ENCODE data around the gene TYK2. TPM values are rescaled to one million over a fixed set of nuclear protein-coding genes. Genes with fewer than 3 reads are reported as not detected.
A peak's percentile ranks its signal among the peaks of the same experiment; 100 is the strongest.

Gene TYK2
- total and polyA plus RNA-seq, 9 of the 15 experiments (the other 6 are each of a cell fraction or from before 2014, with no cell fraction given) = 15.0 to 182 (median 85.9) TPM

DNA sequence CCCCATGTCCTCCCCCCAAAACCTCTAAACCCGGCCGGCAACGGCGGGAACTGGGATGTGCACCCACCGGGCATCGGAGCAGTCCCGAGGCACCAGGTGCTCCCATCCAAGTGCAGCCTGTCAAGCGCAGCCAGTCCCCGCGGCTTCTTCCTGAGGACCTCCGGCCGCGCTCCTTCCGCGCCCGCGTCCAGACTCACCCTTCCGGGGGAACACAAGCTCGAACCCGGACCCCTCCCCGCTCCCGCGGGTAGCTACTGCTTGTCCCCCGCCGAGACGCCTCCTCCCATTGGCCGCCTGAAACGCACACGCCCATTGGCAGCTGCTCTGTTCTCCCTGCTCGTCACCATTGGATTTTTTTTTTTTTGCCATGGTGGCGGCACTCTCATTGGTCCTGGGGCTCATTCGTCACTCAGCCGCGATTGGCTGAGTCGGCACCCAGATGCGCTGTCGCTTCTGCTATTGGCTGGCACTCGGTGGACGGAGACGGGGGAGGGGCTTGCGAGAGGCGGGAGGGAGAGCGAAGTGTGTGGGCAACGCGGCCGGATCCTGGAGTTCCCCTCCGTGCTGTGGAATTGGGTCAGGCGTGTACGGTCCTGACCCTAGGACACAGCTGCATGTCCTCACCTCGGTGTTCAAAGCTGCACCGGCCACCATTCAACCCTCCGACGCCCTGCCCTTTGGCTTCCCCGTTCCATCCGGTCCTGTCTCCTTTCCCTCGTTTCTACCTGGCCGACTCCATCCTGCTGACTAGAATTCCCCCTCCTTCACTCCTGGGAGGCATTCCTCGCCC lies at the start of gene TYK2 (continued):
- TF ChIP-seq, protein P1, sequence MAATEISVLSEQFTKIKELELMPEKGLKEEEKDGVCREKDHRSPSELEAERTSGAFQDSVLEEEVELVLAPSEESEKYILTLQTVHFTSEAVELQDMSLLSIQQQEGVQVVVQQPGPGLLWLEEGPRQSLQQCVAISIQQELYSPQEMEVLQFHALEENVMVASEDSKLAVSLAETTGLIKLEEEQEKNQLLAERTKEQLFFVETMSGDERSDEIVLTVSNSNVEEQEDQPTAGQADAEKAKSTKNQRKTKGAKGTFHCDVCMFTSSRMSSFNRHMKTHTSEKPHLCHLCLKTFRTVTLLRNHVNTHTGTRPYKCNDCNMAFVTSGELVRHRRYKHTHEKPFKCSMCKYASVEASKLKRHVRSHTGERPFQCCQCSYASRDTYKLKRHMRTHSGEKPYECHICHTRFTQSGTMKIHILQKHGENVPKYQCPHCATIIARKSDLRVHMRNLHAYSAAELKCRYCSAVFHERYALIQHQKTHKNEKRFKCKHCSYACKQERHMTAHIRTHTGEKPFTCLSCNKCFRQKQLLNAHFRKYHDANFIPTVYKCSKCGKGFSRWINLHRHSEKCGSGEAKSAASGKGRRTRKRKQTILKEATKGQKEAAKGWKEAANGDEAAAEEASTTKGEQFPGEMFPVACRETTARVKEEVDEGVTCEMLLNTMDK (IDR thresholded peaks at IDR 0.05; ENCODE audit: borderline replicate concordance, insufficient read depth, low read depth, low read length, poor library complexity, severe bottlenecking) = no peak
- TF ChIP-seq EP400 (IDR thresholded peaks at IDR 0.05) = peak; percentile 89
- TF ChIP-seq ELF4 (CRISPR knock-in tag; IDR thresholded peaks at IDR 0.05) = 0 out of 2 replicates have a peak, but pooled peaks have one; percentile 11
- TF ChIP-seq, protein P2, sequence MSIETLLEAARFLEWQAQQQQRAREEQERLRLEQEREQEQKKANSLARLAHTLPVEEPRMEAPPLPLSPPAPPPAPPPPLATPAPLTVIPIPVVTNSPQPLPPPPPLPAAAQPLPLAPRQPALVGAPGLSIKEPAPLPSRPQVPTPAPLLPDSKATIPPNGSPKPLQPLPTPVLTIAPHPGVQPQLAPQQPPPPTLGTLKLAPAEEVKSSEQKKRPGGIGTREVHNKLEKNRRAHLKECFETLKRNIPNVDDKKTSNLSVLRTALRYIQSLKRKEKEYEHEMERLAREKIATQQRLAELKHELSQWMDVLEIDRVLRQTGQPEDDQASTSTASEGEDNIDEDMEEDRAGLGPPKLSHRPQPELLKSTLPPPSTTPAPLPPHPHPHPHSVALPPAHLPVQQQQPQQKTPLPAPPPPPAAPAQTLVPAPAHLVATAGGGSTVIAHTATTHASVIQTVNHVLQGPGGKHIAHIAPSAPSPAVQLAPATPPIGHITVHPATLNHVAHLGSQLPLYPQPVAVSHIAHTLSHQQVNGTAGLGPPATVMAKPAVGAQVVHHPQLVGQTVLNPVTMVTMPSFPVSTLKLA (conservative IDR thresholded peaks at IDR 0.05) = peak; percentile 60 to 83
- TF ChIP-seq, protein P3, sequence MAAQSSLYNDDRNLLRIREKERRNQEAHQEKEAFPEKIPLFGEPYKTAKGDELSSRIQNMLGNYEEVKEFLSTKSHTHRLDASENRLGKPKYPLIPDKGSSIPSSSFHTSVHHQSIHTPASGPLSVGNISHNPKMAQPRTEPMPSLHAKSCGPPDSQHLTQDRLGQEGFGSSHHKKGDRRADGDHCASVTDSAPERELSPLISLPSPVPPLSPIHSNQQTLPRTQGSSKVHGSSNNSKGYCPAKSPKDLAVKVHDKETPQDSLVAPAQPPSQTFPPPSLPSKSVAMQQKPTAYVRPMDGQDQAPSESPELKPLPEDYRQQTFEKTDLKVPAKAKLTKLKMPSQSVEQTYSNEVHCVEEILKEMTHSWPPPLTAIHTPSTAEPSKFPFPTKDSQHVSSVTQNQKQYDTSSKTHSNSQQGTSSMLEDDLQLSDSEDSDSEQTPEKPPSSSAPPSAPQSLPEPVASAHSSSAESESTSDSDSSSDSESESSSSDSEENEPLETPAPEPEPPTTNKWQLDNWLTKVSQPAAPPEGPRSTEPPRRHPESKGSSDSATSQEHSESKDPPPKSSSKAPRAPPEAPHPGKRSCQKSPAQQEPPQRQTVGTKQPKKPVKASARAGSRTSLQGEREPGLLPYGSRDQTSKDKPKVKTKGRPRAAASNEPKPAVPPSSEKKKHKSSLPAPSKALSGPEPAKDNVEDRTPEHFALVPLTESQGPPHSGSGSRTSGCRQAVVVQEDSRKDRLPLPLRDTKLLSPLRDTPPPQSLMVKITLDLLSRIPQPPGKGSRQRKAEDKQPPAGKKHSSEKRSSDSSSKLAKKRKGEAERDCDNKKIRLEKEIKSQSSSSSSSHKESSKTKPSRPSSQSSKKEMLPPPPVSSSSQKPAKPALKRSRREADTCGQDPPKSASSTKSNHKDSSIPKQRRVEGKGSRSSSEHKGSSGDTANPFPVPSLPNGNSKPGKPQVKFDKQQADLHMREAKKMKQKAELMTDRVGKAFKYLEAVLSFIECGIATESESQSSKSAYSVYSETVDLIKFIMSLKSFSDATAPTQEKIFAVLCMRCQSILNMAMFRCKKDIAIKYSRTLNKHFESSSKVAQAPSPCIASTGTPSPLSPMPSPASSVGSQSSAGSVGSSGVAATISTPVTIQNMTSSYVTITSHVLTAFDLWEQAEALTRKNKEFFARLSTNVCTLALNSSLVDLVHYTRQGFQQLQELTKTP (IDR thresholded peaks at IDR 0.05; ENCODE audit: low read depth in 1 of 2, partially characterized antibody in 2 of 2) = peak in 1 of 2 experiments; percentile 27
- TF ChIP-seq, protein P4, sequence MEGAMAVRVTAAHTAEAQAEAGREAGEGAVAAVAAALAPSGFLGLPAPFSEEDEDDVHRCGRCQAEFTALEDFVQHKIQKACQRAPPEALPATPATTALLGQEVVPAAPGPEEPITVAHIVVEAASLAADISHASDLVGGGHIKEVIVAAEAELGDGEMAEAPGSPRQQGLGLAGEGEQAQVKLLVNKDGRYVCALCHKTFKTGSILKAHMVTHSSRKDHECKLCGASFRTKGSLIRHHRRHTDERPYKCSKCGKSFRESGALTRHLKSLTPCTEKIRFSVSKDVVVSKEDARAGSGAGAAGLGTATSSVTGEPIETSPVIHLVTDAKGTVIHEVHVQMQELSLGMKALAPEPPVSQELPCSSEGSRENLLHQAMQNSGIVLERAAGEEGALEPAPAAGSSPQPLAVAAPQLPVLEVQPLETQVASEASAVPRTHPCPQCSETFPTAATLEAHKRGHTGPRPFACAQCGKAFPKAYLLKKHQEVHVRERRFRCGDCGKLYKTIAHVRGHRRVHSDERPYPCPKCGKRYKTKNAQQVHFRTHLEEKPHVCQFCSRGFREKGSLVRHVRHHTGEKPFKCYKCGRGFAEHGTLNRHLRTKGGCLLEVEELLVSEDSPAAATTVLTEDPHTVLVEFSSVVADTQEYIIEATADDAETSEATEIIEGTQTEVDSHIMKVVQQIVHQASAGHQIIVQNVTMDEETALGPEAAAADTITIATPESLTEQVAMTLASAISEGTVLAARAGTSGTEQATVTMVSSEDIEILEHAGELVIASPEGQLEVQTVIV (CRISPR knock-in tag; IDR thresholded peaks at IDR 0.05; ENCODE audit: borderline replicate concordance) = no peak
- TF ChIP-seq, protein P5, sequence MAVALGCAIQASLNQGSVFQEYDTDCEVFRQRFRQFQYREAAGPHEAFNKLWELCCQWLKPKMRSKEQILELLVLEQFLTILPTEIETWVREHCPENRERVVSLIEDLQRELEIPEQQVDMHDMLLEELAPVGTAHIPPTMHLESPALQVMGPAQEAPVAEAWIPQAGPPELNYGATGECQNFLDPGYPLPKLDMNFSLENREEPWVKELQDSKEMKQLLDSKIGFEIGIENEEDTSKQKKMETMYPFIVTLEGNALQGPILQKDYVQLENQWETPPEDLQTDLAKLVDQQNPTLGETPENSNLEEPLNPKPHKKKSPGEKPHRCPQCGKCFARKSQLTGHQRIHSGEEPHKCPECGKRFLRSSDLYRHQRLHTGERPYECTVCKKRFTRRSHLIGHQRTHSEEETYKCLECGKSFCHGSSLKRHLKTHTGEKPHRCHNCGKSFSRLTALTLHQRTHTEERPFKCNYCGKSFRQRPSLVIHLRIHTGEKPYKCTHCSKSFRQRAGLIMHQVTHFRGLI (CRISPR knock-in tag; IDR thresholded peaks at IDR 0.05) = no peak; the same call in 1 of the 2 replicates
- TF ChIP-seq, protein P6, sequence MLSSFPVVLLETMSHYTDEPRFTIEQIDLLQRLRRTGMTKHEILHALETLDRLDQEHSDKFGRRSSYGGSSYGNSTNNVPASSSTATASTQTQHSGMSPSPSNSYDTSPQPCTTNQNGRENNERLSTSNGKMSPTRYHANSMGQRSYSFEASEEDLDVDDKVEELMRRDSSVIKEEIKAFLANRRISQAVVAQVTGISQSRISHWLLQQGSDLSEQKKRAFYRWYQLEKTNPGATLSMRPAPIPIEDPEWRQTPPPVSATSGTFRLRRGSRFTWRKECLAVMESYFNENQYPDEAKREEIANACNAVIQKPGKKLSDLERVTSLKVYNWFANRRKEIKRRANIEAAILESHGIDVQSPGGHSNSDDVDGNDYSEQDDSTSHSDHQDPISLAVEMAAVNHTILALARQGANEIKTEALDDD (IDR thresholded peaks at IDR 0.05) = no peak
- peak; percentile 95 for TF ChIP-seq RBFOX2 (IDR thresholded peaks at IDR 0.05; ENCODE audit: low read depth, low read length)
- TF ChIP-seq ZNF384 (IDR thresholded peaks at IDR 0.05; ENCODE audit: low read depth, low read length) = peak; percentile 100
- TF ChIP-seq MEF2D (tag; conservative IDR thresholded peaks at IDR 0.05; ENCODE audit: low read depth) = no peak
- peak; percentile 77 for TF ChIP-seq ATF1 (CRISPR knock-in tag; IDR thresholded peaks at IDR 0.05)
- peak; percentile 99 for TF ChIP-seq ATF1 (tag; IDR thresholded peaks at IDR 0.05)

Measured in K562 (cell line).